GM12875 (cell line): ENCODE data around the gene DHCR24.

Source experiments
- H3K4me3 ChIP-seq: one replicate; pipeline ENCODE4 v1.5.1; 2011; ENCODE audit warnings: low read depth, low read length, control low read depth
- TF ChIP-seq, protein P1 (sequence below): IDR thresholded peaks from 2 replicates; pipeline ENCODE4 v1.5.1; 2011; ENCODE audit warnings: low read depth, mild to moderate bottlenecking, control low read depth, inconsistent platforms, low read length, moderate library complexity, borderline replicate concordance; ENCODE audit not compliant: insufficient read depth

The DHCR24 gene

DNA sequence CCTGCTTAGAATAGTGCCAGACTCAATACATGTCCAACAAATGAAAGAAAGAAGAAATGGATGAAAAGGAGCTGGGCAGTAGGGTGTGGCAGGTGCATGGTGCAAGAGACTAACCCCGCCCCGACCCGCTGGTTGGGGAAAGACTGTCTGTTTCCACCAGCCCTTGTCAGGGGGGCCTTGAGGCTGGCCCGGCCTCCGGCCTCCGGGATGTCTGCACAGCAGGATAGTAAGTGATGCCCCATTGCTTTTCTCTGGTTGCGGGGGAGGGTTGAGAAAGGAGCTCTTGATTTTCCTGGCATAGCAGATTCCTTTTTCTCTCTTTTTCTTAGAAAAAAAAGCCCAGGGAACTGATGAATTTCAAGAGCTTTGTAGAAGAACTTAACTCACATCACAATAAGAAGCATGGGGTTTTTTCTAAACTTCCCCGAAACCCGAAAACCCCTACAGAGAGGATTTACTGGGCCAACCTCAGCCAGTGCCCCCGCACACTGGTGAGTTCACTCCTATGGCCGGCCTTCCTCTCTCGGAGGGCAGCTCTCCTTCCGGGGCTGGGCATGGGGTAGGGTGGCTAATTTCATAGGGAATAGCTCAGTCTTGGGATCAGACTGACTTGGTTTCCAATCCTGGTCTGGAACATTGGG is 73.4 kb downstream of the DHCR24 start:
- H3K4me3 ChIP-seq: no peak overlapping the region
- TF ChIP-seq, protein P1, sequence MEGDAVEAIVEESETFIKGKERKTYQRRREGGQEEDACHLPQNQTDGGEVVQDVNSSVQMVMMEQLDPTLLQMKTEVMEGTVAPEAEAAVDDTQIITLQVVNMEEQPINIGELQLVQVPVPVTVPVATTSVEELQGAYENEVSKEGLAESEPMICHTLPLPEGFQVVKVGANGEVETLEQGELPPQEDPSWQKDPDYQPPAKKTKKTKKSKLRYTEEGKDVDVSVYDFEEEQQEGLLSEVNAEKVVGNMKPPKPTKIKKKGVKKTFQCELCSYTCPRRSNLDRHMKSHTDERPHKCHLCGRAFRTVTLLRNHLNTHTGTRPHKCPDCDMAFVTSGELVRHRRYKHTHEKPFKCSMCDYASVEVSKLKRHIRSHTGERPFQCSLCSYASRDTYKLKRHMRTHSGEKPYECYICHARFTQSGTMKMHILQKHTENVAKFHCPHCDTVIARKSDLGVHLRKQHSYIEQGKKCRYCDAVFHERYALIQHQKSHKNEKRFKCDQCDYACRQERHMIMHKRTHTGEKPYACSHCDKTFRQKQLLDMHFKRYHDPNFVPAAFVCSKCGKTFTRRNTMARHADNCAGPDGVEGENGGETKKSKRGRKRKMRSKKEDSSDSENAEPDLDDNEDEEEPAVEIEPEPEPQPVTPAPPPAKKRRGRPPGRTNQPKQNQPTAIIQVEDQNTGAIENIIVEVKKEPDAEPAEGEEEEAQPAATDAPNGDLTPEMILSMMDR: no peak

DNA sequence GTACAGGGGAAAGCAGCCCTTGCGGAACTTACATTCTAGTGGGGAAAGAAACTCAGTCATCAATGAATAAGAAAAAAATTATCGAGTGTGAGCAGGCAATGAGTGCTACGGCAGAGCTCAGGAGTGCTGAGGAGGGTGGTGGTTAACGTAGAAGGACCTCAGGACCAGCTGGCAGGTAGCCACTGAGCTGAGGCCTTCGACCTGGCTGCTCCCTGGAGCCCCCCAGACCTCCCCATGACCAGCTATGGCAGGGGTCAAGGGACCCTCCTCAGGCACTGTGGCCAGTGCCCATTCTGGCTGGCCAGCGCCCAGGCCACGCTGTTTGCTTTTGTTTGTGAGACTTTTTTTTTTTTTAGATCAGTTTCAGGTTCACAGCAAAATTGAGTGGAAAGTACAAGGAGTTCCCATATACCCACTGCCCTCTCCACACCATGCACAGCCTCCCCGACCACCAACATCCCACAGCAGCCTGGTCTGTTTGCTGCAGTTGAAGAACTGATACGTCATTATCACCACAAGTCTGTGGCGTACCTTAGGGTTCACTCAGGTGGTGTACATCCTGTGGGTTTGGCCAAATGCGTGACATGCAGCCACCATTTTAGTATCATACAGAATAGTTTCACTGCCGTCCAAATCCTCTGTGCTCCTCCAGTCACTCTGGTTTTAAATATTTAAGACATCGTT is 74.1 kb downstream of the DHCR24 start:
- TF ChIP-seq, protein P1: no peak
- no peak overlapping the region for H3K4me3 ChIP-seq

DNA sequence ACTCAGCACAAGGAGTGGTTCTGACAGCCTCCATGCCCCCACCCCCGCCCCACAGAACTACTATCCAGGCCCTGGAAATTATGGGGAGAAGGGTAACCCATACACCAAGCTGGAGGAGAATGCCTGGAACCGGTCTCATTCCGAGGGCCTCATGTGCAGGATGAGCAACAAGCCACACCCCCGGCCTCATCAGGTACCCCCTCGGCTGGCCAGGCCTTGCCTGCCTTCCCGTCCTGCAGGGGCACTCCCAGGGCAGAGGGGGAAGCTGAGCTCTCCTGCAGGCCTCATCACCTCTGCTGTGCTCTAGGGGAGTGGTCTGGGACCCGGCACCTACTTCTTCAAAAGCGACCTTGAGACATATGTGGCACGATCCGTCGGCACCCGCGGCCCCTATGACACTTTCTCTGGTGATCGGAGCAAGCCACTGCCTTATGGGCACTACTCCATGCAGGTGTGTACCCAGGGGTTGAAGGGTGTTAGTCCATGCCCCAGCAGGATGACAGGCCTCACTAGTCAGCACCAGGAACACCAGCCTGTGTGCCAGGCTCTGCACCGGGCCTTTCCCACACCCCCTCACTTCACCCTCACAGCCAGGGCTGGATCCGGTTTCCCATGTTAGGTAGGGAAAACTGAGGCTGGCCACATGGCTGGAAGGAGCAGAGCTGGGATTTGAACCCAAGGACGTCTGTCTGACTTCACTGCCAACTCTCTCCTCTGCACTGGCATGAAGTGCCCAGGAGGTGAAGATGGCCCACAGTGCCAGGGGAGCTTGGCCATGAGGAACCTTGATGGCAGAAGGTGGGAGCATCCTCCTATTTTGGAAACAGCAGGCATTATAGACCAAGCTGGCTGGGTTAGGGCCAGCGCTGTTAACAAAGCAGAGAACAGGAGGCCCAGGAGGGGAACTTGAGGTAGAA is 75.0 kb downstream of the DHCR24 start:
- no peak overlapping the region for H3K4me3 ChIP-seq
- TF ChIP-seq, protein P1: no peak

DNA sequence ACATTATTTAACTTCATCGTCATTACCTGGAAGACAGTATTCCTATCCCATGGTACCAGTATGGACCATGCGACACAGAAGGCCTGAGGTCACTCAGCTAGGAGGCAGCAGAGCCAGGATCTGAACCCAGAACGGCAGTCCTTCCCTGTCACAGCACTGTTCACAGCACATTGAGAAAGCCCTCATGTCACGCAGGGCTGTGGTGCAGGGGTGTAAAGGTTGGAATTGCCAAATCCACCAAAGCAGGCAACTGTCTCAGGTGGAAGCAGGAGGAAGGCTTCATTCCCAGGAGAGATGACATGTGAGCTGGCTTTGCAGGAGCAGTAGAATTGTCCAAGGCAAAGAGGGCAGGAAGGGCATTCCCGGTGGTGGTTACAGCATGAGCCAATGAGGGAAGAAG is 75.9 kb downstream of the DHCR24 start:
- TF ChIP-seq, protein P1: no peak
- no peak overlapping the region for H3K4me3 ChIP-seq

DNA sequence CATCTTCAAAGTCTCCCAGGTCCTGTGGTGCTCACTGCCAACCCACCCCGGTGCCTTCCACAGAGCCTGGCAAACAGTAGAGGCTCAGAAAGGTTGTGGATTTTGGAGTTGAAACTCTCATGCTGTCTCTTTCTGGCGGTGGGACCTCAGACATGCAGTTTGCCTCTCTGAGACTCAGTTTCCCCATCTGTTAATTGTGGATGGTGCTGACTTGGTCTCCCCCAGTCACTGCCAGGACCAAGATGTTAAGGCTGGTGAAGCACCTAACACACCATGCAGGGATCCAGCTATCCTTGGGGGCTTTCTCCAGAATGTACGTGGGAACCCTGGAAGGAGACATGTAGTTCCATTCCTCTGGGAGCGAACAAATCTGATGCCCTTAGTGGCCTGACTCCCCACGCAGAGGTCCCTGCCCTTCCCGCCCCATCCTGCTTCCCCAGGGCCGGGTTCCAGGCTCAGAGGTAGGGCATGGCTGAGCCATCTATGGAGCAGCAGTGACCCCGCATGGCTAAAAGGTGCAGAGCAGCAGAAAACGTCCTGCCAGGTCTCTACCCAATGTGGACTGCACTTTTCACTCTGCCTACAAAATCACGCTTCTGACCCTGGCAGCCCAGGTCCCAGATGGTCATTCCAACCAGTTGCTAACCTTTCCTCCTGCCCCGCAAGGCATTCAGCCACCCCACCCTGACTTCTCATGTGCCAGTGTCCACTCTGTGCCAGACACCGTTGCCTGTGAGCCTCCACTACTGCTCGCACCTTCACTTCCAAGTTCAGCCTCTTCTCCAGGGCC is 76.6 kb downstream of the DHCR24 start:
- H3K4me3 ChIP-seq: no peak overlapping the region
- TF ChIP-seq, protein P1: peak; percentile 87

GRCh38 chr1:54809496-54810074 is 77.4 kb downstream of the DHCR24 start:
- TF ChIP-seq, protein P1: no peak
- no peak overlapping the region for H3K4me3 ChIP-seq
